MCF 10A (cell line): ENCODE results near the gene HMBS. TPM values are rescaled to one million over a fixed set of nuclear protein-coding genes. Genes with fewer than 3 reads are reported as not detected.

ENCODE experiments used
- BruUV-seq: library from RNA; stranded (reverse); fragments of 400-500 nt; replicated peaks from 2 replicates; lab custom pipeline; 2021; lab: Mats Ljungman, UMichigan
- CTCF ChIA-PET: fragments of 300-600 bp; sonication (Branson Sonifier 250); formaldehyde crosslinking; extraction: SDS; loops from one replicate; lab custom pipeline; 2021; ENCODE audit warnings: antibody characterized with exemption, inconsistent platforms; lab: Yijun Ruan, JAX
- POLR2A ChIA-PET: fragments of 300-600, 350-650 bp; sonication (Branson Sonifier 250); formaldehyde crosslinking; extraction: SDS; loops from one replicate; lab custom pipeline; 2020; ENCODE audit warnings: antibody characterized with exemption, inconsistent platforms; lab: Yijun Ruan, JAX
- DNase-seq: peaks from one replicate; pipeline ENCODE4 v3.0.0-alpha.2; 2018; ENCODE audit not compliant: unreplicated experiment
- H3K27ac Mint-ChIP-seq: one replicate; pipeline ENCODE4 v1.8.0; 2022; ENCODE audit warnings: mild to moderate bottlenecking, low read depth, mixed read lengths; ENCODE audit not compliant: unreplicated experiment
- H3K27me3 Mint-ChIP-seq: one replicate; pipeline ENCODE4 v1.8.0; 2022; ENCODE audit warnings: mixed read lengths; ENCODE audit not compliant: insufficient read depth, unreplicated experiment
- H3K36me3 Mint-ChIP-seq: one replicate; pipeline ENCODE4 v1.8.0; 2022; ENCODE audit warnings: mild to moderate bottlenecking, moderate library complexity, mixed read lengths; ENCODE audit not compliant: insufficient read depth, unreplicated experiment
- H3K4me1 Mint-ChIP-seq: one replicate; pipeline ENCODE4 v1.8.0; 2022; ENCODE audit warnings: mixed read lengths; ENCODE audit not compliant: insufficient read depth, unreplicated experiment
- H3K4me3 Mint-ChIP-seq: one replicate; pipeline ENCODE4 v1.8.0; 2022; ENCODE audit warnings: mild to moderate bottlenecking, moderate library complexity, mixed read lengths; ENCODE audit not compliant: unreplicated experiment
- H3K9me3 Mint-ChIP-seq: one replicate; pipeline ENCODE4 v1.8.0; 2022; ENCODE audit warnings: mixed read lengths; ENCODE audit not compliant: unreplicated experiment
- intact Hi-C: fragments of 100-400 bp; cut with micrococcal nuclease; formaldehyde crosslinking; loops from 2 replicates; pipeline ENCODE4 v1.14.1; 2022
- total RNA-seq: library from RNA; stranded (reverse); gene quantifications from 2 replicates; pipeline ENCODE4 v1.2.3, GENCODE V29; 2022
- TF ChIP-seq, protein P1 (sequence below): fragments of 200-600 bp; IDR thresholded peaks from one replicate; pipeline ENCODE4 v1.8.0; 2022; ENCODE audit warnings: antibody characterized with exemption, mild to moderate bottlenecking; ENCODE audit not compliant: unreplicated experiment

HMBS gene
- total RNA-seq, 1 experiment from 2014 or later, result 51.3 TPM

DNA sequence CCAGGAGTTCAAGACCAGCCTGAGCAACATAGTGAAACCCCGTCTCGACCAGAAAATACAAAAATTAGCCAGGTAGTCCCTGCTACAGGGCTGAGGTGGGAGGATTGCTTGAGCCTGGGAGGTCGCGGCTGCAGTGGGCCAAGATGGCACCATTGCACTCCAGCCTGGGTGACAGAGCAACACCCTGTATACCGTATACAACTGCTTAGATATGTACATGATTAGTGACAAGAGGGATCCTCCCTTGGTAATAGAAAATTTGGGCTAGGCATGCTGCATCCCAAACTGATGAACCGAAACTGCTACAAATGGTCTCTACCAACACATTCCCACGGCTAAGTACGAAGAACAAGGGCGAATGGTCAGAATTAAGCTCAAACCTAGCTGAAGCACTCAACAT is 41.8 kb upstream of the HMBS start:
- peaks cover 42% of the 10 kb centered on the region for H3K36me3 Mint-ChIP-seq
- no peak for DNase-seq
- TF ChIP-seq, protein P1, sequence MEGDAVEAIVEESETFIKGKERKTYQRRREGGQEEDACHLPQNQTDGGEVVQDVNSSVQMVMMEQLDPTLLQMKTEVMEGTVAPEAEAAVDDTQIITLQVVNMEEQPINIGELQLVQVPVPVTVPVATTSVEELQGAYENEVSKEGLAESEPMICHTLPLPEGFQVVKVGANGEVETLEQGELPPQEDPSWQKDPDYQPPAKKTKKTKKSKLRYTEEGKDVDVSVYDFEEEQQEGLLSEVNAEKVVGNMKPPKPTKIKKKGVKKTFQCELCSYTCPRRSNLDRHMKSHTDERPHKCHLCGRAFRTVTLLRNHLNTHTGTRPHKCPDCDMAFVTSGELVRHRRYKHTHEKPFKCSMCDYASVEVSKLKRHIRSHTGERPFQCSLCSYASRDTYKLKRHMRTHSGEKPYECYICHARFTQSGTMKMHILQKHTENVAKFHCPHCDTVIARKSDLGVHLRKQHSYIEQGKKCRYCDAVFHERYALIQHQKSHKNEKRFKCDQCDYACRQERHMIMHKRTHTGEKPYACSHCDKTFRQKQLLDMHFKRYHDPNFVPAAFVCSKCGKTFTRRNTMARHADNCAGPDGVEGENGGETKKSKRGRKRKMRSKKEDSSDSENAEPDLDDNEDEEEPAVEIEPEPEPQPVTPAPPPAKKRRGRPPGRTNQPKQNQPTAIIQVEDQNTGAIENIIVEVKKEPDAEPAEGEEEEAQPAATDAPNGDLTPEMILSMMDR, result no peak
- ChIA-PET POLR2A (interaction anchor here (1.7 kb wide), 1 partner anchor 14 kb away, joined by 4 read pairs; no protein-coding TSS in a partner anchor), CTCF (interaction anchor here (0.6 to 2.5 kb wide), 4 partner anchors 11 to 154 kb away, joined by 3 to 10 read pairs (median 4); partner anchors contain the start of genes HYOU1 and TRAPPC4)
- H3K4me1 Mint-ChIP-seq, result no peaks in the 10 kb centered on the region
- intact Hi-C loops, result no loop called here
- H3K27me3 Mint-ChIP-seq, result no peaks in the 10 kb centered on the region
- no peak overlapping the region for H3K27ac Mint-ChIP-seq
- H3K9me3 Mint-ChIP-seq, result no peaks in the 10 kb centered on the region
- BruUV-seq, result no TSS peak
- H3K4me3 Mint-ChIP-seq, result no peak overlapping the region

DNA sequence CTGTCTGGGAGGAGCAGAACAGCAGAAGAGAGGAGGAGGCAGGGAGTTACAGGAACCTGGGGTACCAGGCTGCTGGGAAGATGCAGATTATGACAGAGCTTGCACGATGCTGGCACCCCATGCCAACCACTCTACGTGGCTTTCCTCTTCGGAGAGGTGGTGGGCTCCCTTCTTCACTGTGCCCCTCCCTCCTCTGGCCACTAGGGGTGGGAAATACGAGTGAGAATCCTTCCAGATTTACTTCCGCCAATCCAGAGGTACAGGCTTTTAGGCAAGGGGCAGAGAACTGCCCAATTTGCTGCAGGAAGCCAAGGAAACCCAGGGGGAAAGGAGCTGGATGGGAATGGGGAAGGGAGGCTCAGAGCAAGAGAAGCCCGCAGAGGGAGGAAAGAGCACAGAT is 40.0 kb upstream of the HMBS start:
- TF ChIP-seq, protein P1, result no peak
- ChIA-PET POLR2A (interaction anchor here (1.1 to 1.4 kb wide), 2 partner anchors 23 to 26 kb away, joined by 3 read pairs; partner anchors contain the start of genes RPS25, TRAPPC4 and VPS11), CTCF (no interaction called here)
- Mint-ChIP-seq H3K36me3 (peaks cover 57% of the 10 kb centered on the region), H3K27ac (no peak overlapping the region), H3K4me1 (no peaks in the 10 kb centered on the region), H3K4me3 (no peak overlapping the region), H3K9me3 (no peaks in the 10 kb centered on the region), H3K27me3 (no peaks in the 10 kb centered on the region)
- no peak for DNase-seq
- intact Hi-C loops, result no loop called here
- BruUV-seq, result no TSS peak

DNA sequence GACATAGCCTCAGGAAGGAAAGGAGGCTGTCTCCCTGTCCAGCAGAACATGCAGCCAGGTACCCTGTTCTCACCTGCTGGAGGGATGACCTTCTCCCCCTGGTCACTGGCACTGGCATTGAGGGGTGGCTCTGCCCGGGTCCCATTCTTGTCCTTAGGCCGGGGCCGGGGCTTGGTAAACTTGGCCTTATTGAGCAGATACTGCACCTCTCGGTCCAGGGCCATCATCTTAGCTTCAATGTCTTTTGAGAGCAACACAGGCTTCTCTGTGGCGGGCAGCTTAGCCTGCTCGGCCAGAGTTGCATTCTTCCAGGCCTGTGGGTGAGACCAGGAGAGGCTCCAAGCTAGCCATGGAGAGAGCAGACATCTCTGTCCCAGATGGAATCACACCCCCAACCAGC is 38.2 kb upstream of the HMBS start:
- no TSS peak for BruUV-seq
- no peak for DNase-seq
- CTCF ChIA-PET, result interaction anchor here (0.5 to 1.4 kb wide), 2 partner anchors 10 to 584 kb away, joined by 3 to 4 read pairs; no protein-coding TSS in a partner anchor

DNA sequence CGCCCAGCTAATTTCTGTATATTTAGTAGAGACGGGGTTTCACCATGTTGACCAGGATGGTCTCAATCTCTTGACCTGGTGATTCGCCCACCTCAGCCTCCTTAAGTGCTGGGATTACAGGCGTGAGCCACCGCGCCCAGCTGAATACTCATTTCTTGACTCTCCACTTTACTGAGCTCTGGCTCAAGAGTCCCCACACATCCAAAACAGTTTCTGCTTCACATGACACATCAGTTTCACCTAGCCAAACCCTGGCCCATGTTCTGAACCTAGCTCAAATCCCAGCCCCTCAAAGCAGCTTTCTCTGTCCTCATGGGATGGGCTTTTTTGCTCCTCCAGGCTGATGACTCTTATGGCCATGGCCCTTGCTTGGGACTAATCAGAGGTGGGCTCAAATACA is 37.5 kb upstream of the HMBS start:
- no peak overlapping the region for H3K27ac Mint-ChIP-seq
- BruUV-seq, result no TSS peak
- TF ChIP-seq, protein P1, result no peak
- H3K4me3 Mint-ChIP-seq, result no peak overlapping the region
- POLR2A ChIA-PET, result interaction anchor here (1.5 kb wide), 1 partner anchor 10 kb away, joined by 5 read pairs; the partner anchor contains the start of gene HYOU1
- H3K9me3 Mint-ChIP-seq, result no peaks in the 10 kb centered on the region
- DNase-seq, result no peak
- no peaks in the 10 kb centered on the region for H3K27me3 Mint-ChIP-seq
- intact Hi-C loops, result no loop called here
- CTCF ChIA-PET, result interaction anchor here (1.5 to 1.7 kb wide), 2 partner anchors 9 to 13 kb away, joined by 4 to 6 read pairs; no protein-coding TSS in a partner anchor
- peaks cover 81% of the 10 kb centered on the region for H3K36me3 Mint-ChIP-seq
- H3K4me1 Mint-ChIP-seq, result no peaks in the 10 kb centered on the region

More for the DNA sequence above, 38.2 kb upstream of the HMBS start:
- Mint-ChIP-seq H3K36me3 (peaks cover 75% of the 10 kb centered on the region), H3K27me3 (no peaks in the 10 kb centered on the region), H3K4me1 (no peaks in the 10 kb centered on the region), H3K27ac (no peak overlapping the region), H3K4me3 (no peak overlapping the region), H3K9me3 (no peaks in the 10 kb centered on the region)
- TF ChIP-seq, protein P1, result no peak
- POLR2A ChIA-PET, result no interaction called here
- intact Hi-C loops, result no loop called here
